ENCODE results near the gene CADPS2. TPM values are rescaled to one million over a fixed set of nuclear protein-coding genes. Genes with fewer than 3 reads are reported as not detected.

The CADPS2 gene
- total and polyA plus RNA-seq, 10 of the 15 experiments (the other 5 are each of a cell fraction or from before 2014, with no cell fraction given): 0.05 to 7.5 (median 0.25) TPM

DNA sequence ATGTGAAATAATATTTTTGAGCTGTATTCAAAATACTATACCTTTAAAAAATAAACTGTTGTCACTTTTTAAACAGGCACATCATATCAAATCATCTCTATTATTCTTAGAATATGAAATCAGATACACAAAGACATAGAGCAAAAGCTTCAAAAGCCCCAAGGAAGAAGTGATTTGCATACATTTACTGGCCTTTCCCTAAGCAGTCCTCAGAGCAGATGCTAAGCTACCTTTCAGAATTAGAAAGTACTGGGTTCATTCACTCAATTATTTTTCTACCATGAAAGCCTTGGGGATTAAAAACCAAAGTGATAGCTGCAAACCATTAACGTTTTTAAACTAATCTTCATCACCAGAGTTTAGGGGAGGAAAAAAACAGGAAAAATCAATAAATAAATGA, 127.8 kb downstream of the CADPS2 start:
- Histone ChIP-seq H3K9me3 (replicated peaks; ENCODE audit: control insufficient read depth, insufficient read depth, low read length) (no peaks in the 10 kb centered on the region), H3K36me3 (ENCODE audit: control insufficient read depth in 2 of 2, insufficient read depth in 2 of 2, low read length in 1 of 2) (no peaks in the 10 kb centered on the region), H3K27me3 (replicated peaks in 1 of 2; ENCODE audit: control insufficient read depth in 2 of 2, insufficient read depth in 2 of 2, low read length in 1 of 2) (no peaks in the 10 kb centered on the region), H3K4me3 (no peak overlapping the region), H2AFZ (ENCODE audit: control insufficient read depth, low read depth, low read length) (no peak overlapping the region), H3K4me2 (ENCODE audit: control insufficient read depth, insufficient read depth) (no peak overlapping the region), H3K9ac (ENCODE audit: control insufficient read depth, insufficient read depth, low read length) (no peak overlapping the region), H4K20me1 (ENCODE audit: control insufficient read depth, insufficient read depth) (no peaks in the 10 kb centered on the region), H3K4me1 (ENCODE audit: control insufficient read depth, insufficient read depth, low read length) (no peaks in the 10 kb centered on the region), H3K27ac (ENCODE audit: control insufficient read depth, insufficient read depth) (no peak overlapping the region), H3K79me2 (ENCODE audit: control insufficient read depth, insufficient read depth, low read length) (no peaks in the 10 kb centered on the region)
- ChIA-PET SMC1A (ENCODE audit: uncharacterized antibody, unreplicated experiment) (interaction anchor here (0.8 to 4.8 kb wide), 9 partner anchors 10 to 200 kb away, joined by 3 to 29 read pairs (median 4); no protein-coding TSS in a partner anchor), RAD21 (ENCODE audit: unreplicated experiment) (interaction anchor here (1.1 to 2.1 kb wide), 3 partner anchors 9 to 32 kb away, joined by 3 to 6 read pairs (median 5); no protein-coding TSS in a partner anchor), CTCF (interaction anchor here (1.1 to 4.4 kb wide), 5 partner anchors 9 to 609 kb away, joined by 3 to 15 read pairs (median 4); no protein-coding TSS in a partner anchor), POLR2A (interaction anchor here (0.6 kb wide), 1 partner anchor 1160 kb away, joined by 3 read pairs; no protein-coding TSS in a partner anchor)
- FAIRE-seq: no peak
- 0% methylated on average over 1 of the region's 1 CpG for whole genome bisulfite sequencing (ENCODE audit: insufficient coverage, insufficient replicate concordance, low lambda C conversion rate, missing lambda C conversion rate)
- in situ Hi-C loops (cut with MboI): no loop called here
- TF ChIP-seq ATF7 (IDR thresholded peaks at IDR 0.05; ENCODE audit: low read depth): no peak
- TF ChIP-seq KDM1A (IDR thresholded peaks at IDR 0.05; ENCODE audit: borderline replicate concordance): no peak
- TF ChIP-seq, protein P1, sequence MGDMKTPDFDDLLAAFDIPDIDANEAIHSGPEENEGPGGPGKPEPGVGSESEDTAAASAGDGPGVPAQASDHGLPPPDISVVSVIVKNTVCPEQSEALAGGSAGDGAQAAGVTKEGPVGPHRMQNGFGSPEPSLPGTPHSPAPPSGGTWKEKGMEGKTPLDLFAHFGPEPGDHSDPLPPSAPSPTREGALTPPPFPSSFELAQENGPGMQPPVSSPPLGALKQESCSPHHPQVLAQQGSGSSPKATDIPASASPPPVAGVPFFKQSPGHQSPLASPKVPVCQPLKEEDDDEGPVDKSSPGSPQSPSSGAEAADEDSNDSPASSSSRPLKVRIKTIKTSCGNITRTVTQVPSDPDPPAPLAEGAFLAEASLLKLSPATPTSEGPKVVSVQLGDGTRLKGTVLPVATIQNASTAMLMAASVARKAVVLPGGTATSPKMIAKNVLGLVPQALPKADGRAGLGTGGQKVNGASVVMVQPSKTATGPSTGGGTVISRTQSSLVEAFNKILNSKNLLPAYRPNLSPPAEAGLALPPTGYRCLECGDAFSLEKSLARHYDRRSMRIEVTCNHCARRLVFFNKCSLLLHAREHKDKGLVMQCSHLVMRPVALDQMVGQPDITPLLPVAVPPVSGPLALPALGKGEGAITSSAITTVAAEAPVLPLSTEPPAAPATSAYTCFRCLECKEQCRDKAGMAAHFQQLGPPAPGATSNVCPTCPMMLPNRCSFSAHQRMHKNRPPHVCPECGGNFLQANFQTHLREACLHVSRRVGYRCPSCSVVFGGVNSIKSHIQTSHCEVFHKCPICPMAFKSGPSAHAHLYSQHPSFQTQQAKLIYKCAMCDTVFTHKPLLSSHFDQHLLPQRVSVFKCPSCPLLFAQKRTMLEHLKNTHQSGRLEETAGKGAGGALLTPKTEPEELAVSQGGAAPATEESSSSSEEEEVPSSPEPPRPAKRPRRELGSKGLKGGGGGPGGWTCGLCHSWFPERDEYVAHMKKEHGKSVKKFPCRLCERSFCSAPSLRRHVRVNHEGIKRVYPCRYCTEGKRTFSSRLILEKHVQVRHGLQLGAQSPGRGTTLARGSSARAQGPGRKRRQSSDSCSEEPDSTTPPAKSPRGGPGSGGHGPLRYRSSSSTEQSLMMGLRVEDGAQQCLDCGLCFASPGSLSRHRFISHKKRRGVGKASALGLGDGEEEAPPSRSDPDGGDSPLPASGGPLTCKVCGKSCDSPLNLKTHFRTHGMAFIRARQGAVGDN (IDR thresholded peaks at IDR 0.05): no peak
- no peak for TF ChIP-seq RCOR1 (conservative IDR thresholded peaks at IDR 0.05; ENCODE audit: low read depth, low read length)
- TF ChIP-seq NFYB (IDR thresholded peaks at IDR 0.05; ENCODE audit: insufficient read depth, low read depth, low read length): no peak
- TF ChIP-seq, protein P2, sequence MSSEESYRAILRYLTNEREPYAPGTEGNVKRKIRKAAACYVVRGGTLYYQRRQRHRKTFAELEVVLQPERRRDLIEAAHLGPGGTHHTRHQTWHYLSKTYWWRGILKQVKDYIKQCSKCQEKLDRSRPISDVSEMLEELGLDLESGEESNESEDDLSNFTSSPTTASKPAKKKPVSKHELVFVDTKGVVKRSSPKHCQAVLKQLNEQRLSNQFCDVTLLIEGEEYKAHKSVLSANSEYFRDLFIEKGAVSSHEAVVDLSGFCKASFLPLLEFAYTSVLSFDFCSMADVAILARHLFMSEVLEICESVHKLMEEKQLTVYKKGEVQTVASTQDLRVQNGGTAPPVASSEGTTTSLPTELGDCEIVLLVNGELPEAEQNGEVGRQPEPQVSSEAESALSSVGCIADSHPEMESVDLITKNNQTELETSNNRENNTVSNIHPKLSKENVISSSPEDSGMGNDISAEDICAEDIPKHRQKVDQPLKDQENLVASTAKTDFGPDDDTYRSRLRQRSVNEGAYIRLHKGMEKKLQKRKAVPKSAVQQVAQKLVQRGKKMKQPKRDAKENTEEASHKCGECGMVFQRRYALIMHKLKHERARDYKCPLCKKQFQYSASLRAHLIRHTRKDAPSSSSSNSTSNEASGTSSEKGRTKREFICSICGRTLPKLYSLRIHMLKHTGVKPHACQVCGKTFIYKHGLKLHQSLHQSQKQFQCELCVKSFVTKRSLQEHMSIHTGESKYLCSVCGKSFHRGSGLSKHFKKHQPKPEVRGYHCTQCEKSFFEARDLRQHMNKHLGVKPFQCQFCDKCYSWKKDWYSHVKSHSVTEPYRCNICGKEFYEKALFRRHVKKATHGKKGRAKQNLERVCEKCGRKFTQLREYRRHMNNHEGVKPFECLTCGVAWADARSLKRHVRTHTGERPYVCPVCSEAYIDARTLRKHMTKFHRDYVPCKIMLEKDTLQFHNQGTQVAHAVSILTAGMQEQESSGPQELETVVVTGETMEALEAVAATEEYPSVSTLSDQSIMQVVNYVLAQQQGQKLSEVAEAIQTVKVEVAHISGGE (CRISPR knock-in tag; IDR thresholded peaks at IDR 0.05): no peak
- TF ChIP-seq CBX5 (IDR thresholded peaks at IDR 0.05; ENCODE audit: low read depth): no peak
- no peak for TF ChIP-seq POLR2AphosphoS2 (IDR thresholded peaks at IDR 0.05; ENCODE audit: low read depth, low read length)
- TF ChIP-seq, protein P3, sequence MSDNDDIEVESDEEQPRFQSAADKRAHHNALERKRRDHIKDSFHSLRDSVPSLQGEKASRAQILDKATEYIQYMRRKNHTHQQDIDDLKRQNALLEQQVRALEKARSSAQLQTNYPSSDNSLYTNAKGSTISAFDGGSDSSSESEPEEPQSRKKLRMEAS (IDR thresholded peaks at IDR 0.05; ENCODE audit: low read depth, low read length): no peak
- TF ChIP-seq CBFB (IDR thresholded peaks at IDR 0.05; ENCODE audit: low read depth): no peak
- TF ChIP-seq HCFC1 (IDR thresholded peaks at IDR 0.05; ENCODE audit: low read length): no peak
- TF ChIP-seq, protein P4, sequence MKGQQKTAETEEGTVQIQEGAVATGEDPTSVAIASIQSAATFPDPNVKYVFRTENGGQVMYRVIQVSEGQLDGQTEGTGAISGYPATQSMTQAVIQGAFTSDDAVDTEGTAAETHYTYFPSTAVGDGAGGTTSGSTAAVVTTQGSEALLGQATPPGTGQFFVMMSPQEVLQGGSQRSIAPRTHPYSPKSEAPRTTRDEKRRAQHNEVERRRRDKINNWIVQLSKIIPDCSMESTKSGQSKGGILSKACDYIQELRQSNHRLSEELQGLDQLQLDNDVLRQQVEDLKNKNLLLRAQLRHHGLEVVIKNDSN (IDR thresholded peaks at IDR 0.05; ENCODE audit: borderline replicate concordance, extremely low read length, insufficient read depth, low read depth, low read length): no peak
- TF ChIP-seq FOXM1 (IDR thresholded peaks at IDR 0.05; ENCODE audit: low read depth, low read length): no peak
- TF ChIP-seq ZNF207 (IDR thresholded peaks at IDR 0.05; ENCODE audit: borderline replicate concordance): no peak
- TF ChIP-seq MYB (IDR thresholded peaks at IDR 0.05; ENCODE audit: borderline replicate concordance, low read depth, low read length): no peak
- no peak for TF ChIP-seq RBBP5 (conservative IDR thresholded peaks at IDR 0.05)
- intact Hi-C loops (cut with micrococcal nuclease; ENCODE audit: unreplicated experiment): no loop called here
- BruUV-seq (replicated peaks): no TSS peak
- DNase-seq (ENCODE audit: low read depth, low spot score): no peak
- ATAC-seq: peak; percentile 59
